H9 (cell line): ENCODE data around the gene GLDC. TPM values are rescaled to one million over a fixed set of nuclear protein-coding genes. Genes with fewer than 3 reads are reported as not detected.

Experiments used
- DNase-seq: peaks from one replicate; pipeline ENCODE4 v3.0.0-alpha.2; 2017
- H2AFZ ChIP-seq: one replicate; pipeline ENCODE4 v1.6.1; 2013; ENCODE audit warnings: mild to moderate bottlenecking, low read length, control low read depth, moderate library complexity
- H2AK5ac ChIP-seq: 2 replicates; pipeline ENCODE4 v1.6.1; 2013; ENCODE audit warnings: low read length, control low read depth, mixed read lengths; ENCODE audit not compliant: insufficient read length
- H2BK120ac ChIP-seq: one replicate; pipeline ENCODE4 v1.6.1; 2013; ENCODE audit warnings: low read depth, mild to moderate bottlenecking, low read length, control low read depth, inconsistent platforms; ENCODE audit not compliant: poor library complexity, severe bottlenecking
- H2BK12ac ChIP-seq: 2 replicates; pipeline ENCODE4 v1.6.1; 2013; ENCODE audit warnings: low read length, control low read depth, mixed read lengths, low read depth; ENCODE audit not compliant: insufficient read length
- H2BK15ac ChIP-seq: 2 replicates; pipeline ENCODE4 v1.6.1; 2013; ENCODE audit warnings: low read depth, low read length, control low read depth
- H2BK20ac ChIP-seq: one replicate; pipeline ENCODE4 v1.6.1; 2013; ENCODE audit warnings: low read depth, mild to moderate bottlenecking, low read length, control low read depth, inconsistent platforms; ENCODE audit not compliant: poor library complexity, severe bottlenecking
- H2BK5ac ChIP-seq: 2 replicates; pipeline ENCODE4 v1.6.1; 2013; ENCODE audit warnings: low read length, control low read depth, mixed read lengths; ENCODE audit not compliant: insufficient read length
- H3K14ac ChIP-seq: 2 replicates; pipeline ENCODE4 v1.6.1; 2013; ENCODE audit warnings: low read length, control low read depth; ENCODE audit not compliant: insufficient read depth
- H3K18ac ChIP-seq: 2 replicates; pipeline ENCODE4 v1.6.1; 2013; ENCODE audit warnings: low read depth, mild to moderate bottlenecking, mixed read lengths, low read length, control low read depth; ENCODE audit not compliant: insufficient read length
- H3K23ac ChIP-seq: 2 replicates; pipeline ENCODE4 v1.6.1; 2013; ENCODE audit warnings: low read length, control low read depth, mixed read lengths, low read depth; ENCODE audit not compliant: insufficient read length
- H3K23me2 ChIP-seq: 2 replicates; pipeline ENCODE4 v1.6.1; 2013; ENCODE audit warnings: low read depth, mild to moderate bottlenecking, mixed read lengths, low read length, control low read depth; ENCODE audit not compliant: insufficient read length, poor library complexity, severe bottlenecking
- H3K27ac ChIP-seq: 2 replicates; pipeline ENCODE4 v1.5.1; 2013; ENCODE audit warnings: low read length, control low read depth, mixed read lengths, low read depth; ENCODE audit not compliant: insufficient read length
- H3K27me3 ChIP-seq: 2 replicates; pipeline ENCODE4 v1.6.1; 2013; ENCODE audit warnings: low read length, control low read depth, inconsistent platforms; ENCODE audit not compliant: insufficient read depth
- H3K4ac ChIP-seq: 2 replicates; pipeline ENCODE4 v1.6.1; 2013; ENCODE audit warnings: low read depth, mild to moderate bottlenecking, control low read depth, inconsistent platforms, low read length, moderate library complexity
- H3K4me1 ChIP-seq: 2 replicates; pipeline ENCODE4 v1.6.1; 2013; ENCODE audit warnings: low read length, control low read depth, inconsistent platforms; ENCODE audit not compliant: insufficient read depth
- H3K4me2 ChIP-seq: 2 replicates; pipeline ENCODE4 v1.6.1; 2013; ENCODE audit warnings: low read length, control low read depth, mixed read lengths; ENCODE audit not compliant: insufficient read length, insufficient read depth
- H3K56ac ChIP-seq: 2 replicates; pipeline ENCODE4 v1.6.1; 2013; ENCODE audit warnings: low read depth, mild to moderate bottlenecking, mixed read lengths, low read length, control low read depth; ENCODE audit not compliant: insufficient read length
- H3K79me1 ChIP-seq: 2 replicates; pipeline ENCODE4 v1.6.1; 2013; ENCODE audit warnings: low read depth, mild to moderate bottlenecking, moderate library complexity, low read length, control low read depth, inconsistent platforms; ENCODE audit not compliant: insufficient read depth, poor library complexity, severe bottlenecking
- H3K79me2 ChIP-seq: 2 replicates; pipeline ENCODE4 v1.6.1; 2013; ENCODE audit warnings: low read length, control low read depth, inconsistent platforms; ENCODE audit not compliant: insufficient read depth
- H3K9ac ChIP-seq: 2 replicates; pipeline ENCODE4 v1.6.1; 2013; ENCODE audit warnings: low read length, control low read depth, mixed read lengths; ENCODE audit not compliant: insufficient read length; ENCODE audit errors: extremely low read depth
- H3K9me3 ChIP-seq: one replicate; pipeline ENCODE4 v1.6.1; 2013; ENCODE audit warnings: low read depth, low read length, inconsistent platforms; ENCODE audit not compliant: control insufficient read depth
- H3T11ph ChIP-seq: one replicate; pipeline ENCODE4 v1.6.1; 2013; ENCODE audit warnings: mild to moderate bottlenecking, low read length, control low read depth, inconsistent platforms
- H4K20me1 ChIP-seq: one replicate; pipeline ENCODE4 v1.6.1; 2013; ENCODE audit not compliant: control insufficient read depth, insufficient read length, insufficient read depth
- H4K5ac ChIP-seq: 2 replicates; pipeline ENCODE4 v1.6.1; 2013; ENCODE audit warnings: low read depth, mild to moderate bottlenecking, mixed read lengths, low read length, control low read depth; ENCODE audit not compliant: insufficient read length
- H4K8ac ChIP-seq: replicated peaks from 2 replicates; pipeline ENCODE4 v1.6.1; 2013; ENCODE audit warnings: low read length, control low read depth, mixed read lengths, low read depth; ENCODE audit not compliant: insufficient read length
- H4K91ac ChIP-seq: 2 replicates; pipeline ENCODE4 v1.6.1; 2013; ENCODE audit warnings: low read depth, mild to moderate bottlenecking, moderate library complexity, mixed read lengths, low read length, control low read depth; ENCODE audit not compliant: insufficient read length
- H3K27ac Mint-ChIP-seq, 3 experiments: 2 replicates in 2 of 3; 3 replicates in 1 of 3; pipeline ENCODE4 v1.8.0; 2020 to 2021; ENCODE audit warnings: mixed read lengths in 3 of 3, mild to moderate bottlenecking in 1 of 3, moderate library complexity in 1 of 3
- H3K27me3 Mint-ChIP-seq: 2 replicates; pipeline ENCODE4 v1.8.0; 2021; ENCODE audit warnings: low read depth, mild to moderate bottlenecking, moderate library complexity, mixed read lengths
- H3K36me3 Mint-ChIP-seq, 3 experiments: 2 replicates in 2 of 3; 3 replicates in 1 of 3; pipeline ENCODE4 v1.8.0; 2020 to 2021; ENCODE audit warnings: low read depth in 3 of 3, mixed read lengths in 3 of 3; ENCODE audit not compliant: insufficient read depth in 1 of 3
- H3K4me1 Mint-ChIP-seq, 2 experiments: 2 replicates each; pipeline ENCODE4 v1.8.0; 2020; ENCODE audit warnings: mixed read lengths in 2 of 2
- H3K4me3 Mint-ChIP-seq, 2 experiments: 2 replicates in 1 of 2; 3 replicates in 1 of 2; pipeline ENCODE4 v1.8.0; 2020 to 2021; ENCODE audit warnings: mild to moderate bottlenecking in 2 of 2, mixed read lengths in 2 of 2, moderate library complexity in 1 of 2
- H3K9me3 Mint-ChIP-seq, 2 experiments: 2 replicates in 1 of 2; 3 replicates in 1 of 2; pipeline ENCODE4 v1.8.0; 2020; ENCODE audit warnings: mild to moderate bottlenecking in 2 of 2, mixed read lengths in 2 of 2, moderate library complexity in 1 of 2
- WGBS: extraction: QIAGEN DNeasy Blood & Tissue Kit; methylation state at CpG from one replicate; pipeline ENCODE4 v1.1.7; 2013; ENCODE audit warnings: missing lambda C conversion rate, low lambda C conversion rate, mixed read lengths; ENCODE audit not compliant: insufficient read length; ENCODE audit errors: extremely low coverage; 5-methylcytosine and 5-hydroxymethylcytosine counted together
- total RNA-seq: library from RNA; stranded (reverse); gene quantifications from 2 replicates; pipeline ENCODE4 v1.2.1, GENCODE V29; 2021
- TF ChIP-seq, protein P1 (sequence below): fragments of 200-600 bp; sonication (generic); conservative IDR thresholded peaks from 3 replicates; pipeline ENCODE4 v1.8.0; 2021; ENCODE audit warnings: antibody characterized with exemption, mild to moderate bottlenecking

GLDC gene
- total RNA-seq, 1 experiment from 2014 or later: 74.4 TPM

DNA sequence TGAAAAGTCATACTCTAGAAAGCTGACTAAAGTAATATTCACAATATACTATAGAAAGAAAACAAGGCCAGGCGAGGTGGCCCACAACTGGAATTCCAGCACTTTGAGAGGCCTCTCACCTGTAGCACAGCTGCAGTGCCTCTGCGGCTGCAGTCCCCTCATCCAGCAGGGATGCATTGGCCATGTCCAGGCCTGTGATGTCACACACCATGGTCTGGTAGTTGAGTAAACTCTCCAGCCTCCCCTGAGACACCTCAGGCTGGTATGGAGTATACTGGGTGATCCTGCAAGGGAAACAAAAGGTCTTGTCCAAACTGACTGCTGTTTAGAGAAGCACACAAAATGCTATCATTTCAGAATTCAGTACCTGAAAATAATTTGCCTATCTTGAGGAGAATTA, 35.5 kb downstream of the GLDC start:
- no peaks in the 10 kb centered on the region for H3K23me2 ChIP-seq
- no peak overlapping the region for H3K9ac ChIP-seq
- no peak overlapping the region for H3K23ac ChIP-seq
- no peaks in the 10 kb centered on the region for H3K9me3 ChIP-seq
- no peak overlapping the region for H3K27ac ChIP-seq
- Mint-ChIP-seq H3K9me3 (no peaks in the 10 kb centered on the region), H3K4me1 (0 out of 4 replicates have a peak, but pooled peaks cover 0 to 2% of the 10 kb centered on the region in 2 experiments), H3K36me3 (peaks cover 33 to 50% (median 35%) of the 10 kb centered on the region in 3 experiments), H3K27ac (peak overlapping the region in 1 of 3 experiments; percentile 97; a peak in 1 of 7 replicates), H3K27me3 (no peaks in the 10 kb centered on the region), H3K4me3 (no peak overlapping the region)
- no peak overlapping the region for H2AFZ ChIP-seq
- no peak overlapping the region for H2BK15ac ChIP-seq
- no peak overlapping the region for H2BK120ac ChIP-seq
- H4K20me1 ChIP-seq: no peaks in the 10 kb centered on the region
- H4K91ac ChIP-seq: no peak overlapping the region
- H2AK5ac ChIP-seq: no peak overlapping the region
- no peak overlapping the region for H2BK12ac ChIP-seq
- no peaks in the 10 kb centered on the region for H3K4me1 ChIP-seq
- no peaks in the 10 kb centered on the region; the same call in 1 of the 2 replicates for H3K79me2 ChIP-seq
- no peak overlapping the region for H4K5ac ChIP-seq
- no peak overlapping the region for H2BK5ac ChIP-seq
- no peak overlapping the region for H3K4ac ChIP-seq
- TF ChIP-seq, protein P1, sequence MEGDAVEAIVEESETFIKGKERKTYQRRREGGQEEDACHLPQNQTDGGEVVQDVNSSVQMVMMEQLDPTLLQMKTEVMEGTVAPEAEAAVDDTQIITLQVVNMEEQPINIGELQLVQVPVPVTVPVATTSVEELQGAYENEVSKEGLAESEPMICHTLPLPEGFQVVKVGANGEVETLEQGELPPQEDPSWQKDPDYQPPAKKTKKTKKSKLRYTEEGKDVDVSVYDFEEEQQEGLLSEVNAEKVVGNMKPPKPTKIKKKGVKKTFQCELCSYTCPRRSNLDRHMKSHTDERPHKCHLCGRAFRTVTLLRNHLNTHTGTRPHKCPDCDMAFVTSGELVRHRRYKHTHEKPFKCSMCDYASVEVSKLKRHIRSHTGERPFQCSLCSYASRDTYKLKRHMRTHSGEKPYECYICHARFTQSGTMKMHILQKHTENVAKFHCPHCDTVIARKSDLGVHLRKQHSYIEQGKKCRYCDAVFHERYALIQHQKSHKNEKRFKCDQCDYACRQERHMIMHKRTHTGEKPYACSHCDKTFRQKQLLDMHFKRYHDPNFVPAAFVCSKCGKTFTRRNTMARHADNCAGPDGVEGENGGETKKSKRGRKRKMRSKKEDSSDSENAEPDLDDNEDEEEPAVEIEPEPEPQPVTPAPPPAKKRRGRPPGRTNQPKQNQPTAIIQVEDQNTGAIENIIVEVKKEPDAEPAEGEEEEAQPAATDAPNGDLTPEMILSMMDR: no peak
- WGBS: no CpG with 5 or more reads among the region's 2 CpGs
- no peak overlapping the region for H3K4me2 ChIP-seq
- H3K18ac ChIP-seq: no peak overlapping the region
- no peaks in the 10 kb centered on the region for H3K79me1 ChIP-seq
- no peak overlapping the region for H4K8ac ChIP-seq
- H3K27me3 ChIP-seq: no peaks in the 10 kb centered on the region
- no peak overlapping the region for H3T11ph ChIP-seq
- H3K14ac ChIP-seq: no peak overlapping the region
- no peak overlapping the region for H2BK20ac ChIP-seq
- H3K56ac ChIP-seq: no peak overlapping the region
- no peak for DNase-seq
